Testis (tissue), 3 donors: Measurements from ENCODE around the gene LRRC27. TPM values are rescaled to one million over a fixed set of nuclear protein-coding genes. Genes with fewer than 3 reads are reported as not detected.
A peak's percentile ranks its signal among the peaks of the same experiment; 100 is the strongest.

Source experiments
- DNase-seq: peaks from one replicate; pipeline ENCODE4 v3.0.0-alpha.2; 2019
- H3K27ac ChIP-seq, 2 donors: fragments of 200-600 bp; sonication (generic); one replicate each; pipeline ENCODE4 v1.5.1; 2019
- H3K27me3 ChIP-seq: fragments of 200-600 bp; sonication (generic); one replicate; pipeline ENCODE4 v1.5.1; 2019
- H3K36me3 ChIP-seq: fragments of 200-600 bp; sonication (generic); one replicate; pipeline ENCODE4 v1.5.1; 2017; ENCODE audit warnings: low read depth; ENCODE audit errors: missing control alignments
- H3K4me1 ChIP-seq: fragments of 200-600 bp; sonication (generic); one replicate; pipeline ENCODE4 v1.5.1; 2019
- H3K4me3 ChIP-seq, 2 donors: fragments of 200-600 bp; sonication (generic); one replicate each; pipeline ENCODE4 v1.5.1; 2017 to 2019
- H3K9me3 ChIP-seq: fragments of 200-600 bp; sonication (generic); one replicate; pipeline ENCODE4 v1.5.1; 2017
- CTCF ChIP-seq, 3 experiments: fragments of 450-650 bp in 2 of 3; fragments of 200-600 bp in 1 of 3; sonication (generic) in 1 of 3; IDR thresholded peaks; one replicate each; pipeline ENCODE4 v1.5.1; 2016 to 2019; ENCODE audit warnings: antibody characterized with exemption in 3 of 3, mild to moderate bottlenecking in 2 of 3, moderate library complexity in 1 of 3
- POLR2A ChIP-seq: fragments of 450-650 bp; IDR thresholded peaks from one replicate; pipeline ENCODE4 v1.6.1; 2017; ENCODE audit warnings: antibody characterized with exemption, mild to moderate bottlenecking, moderate library complexity
- WGBS, 2 donors: methylation state at CpG; one replicate each; pipeline ENCODE4 v1.1.5; 2018; 5-methylcytosine and 5-hydroxymethylcytosine counted together
- intact Hi-C: fragments of 100-400 bp; cut with DNase I; formaldehyde crosslinking; loops from one replicate; pipeline ENCODE4 v1.15.1; 2023; ENCODE audit warnings: low total_unique reads
- polyA plus RNA-seq: library from polyadenylated mRNA; stranded (reverse); fragments of 350-450 nt; fragmentation: Illumina TruSeq; extraction: RNeasy Lipid Tissue Mini Kit (QIAGEN cat#74804); gene quantifications from one replicate; pipeline ENCODE4 v1.2.3, GENCODE V29; 2014; ENCODE audit warnings: low read depth, low replicate concordance; ENCODE audit not compliant: insufficient read depth
- total RNA-seq, 2 donors: library from RNA; depleted of rRNA; stranded (reverse); fragments of >200 nt; gene quantifications; one replicate each; pipeline ENCODE4 v1.2.3, GENCODE V29; 2016

The LRRC27 gene
- total and polyA plus RNA-seq, 3 donors from 2014 or later, result 49.4 to 164 (median 110) TPM

DNA sequence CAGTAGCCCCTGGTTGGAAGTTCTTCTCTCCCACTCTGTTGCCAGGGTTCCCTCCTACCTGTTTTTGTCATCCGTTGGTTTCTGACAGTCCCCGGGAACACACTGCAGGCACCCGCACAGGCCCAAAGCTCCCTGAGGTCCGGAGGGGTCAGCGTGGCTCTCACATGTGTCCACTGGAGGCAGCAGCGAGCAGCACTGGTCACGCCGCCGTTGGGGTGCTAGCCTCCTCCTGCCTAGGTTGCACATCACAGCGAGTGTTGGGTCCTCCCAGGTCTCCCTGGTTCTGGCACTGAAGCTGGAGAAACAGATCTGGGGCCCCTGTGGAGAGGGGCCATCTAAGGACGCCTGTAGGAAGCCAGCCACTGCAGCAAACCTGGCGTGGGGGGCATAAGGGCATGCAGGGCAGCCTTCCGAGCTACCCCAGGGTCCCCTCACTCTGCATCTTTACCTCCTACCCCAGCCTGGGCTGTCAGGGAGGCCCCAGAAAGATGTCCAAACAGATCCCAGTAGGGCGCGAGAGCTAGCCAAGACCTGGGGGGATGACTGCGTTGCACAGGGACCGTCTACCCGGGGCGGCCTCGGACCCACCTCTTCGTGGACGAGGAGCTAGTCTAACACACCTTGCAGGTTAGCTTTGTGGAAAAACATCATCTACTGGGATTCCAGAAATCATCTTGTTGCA is 28.9 kb downstream of the LRRC27 start:
- WGBS, 2 donors, result 86 to 93% methylated on average over 14 to 22 of the region's 22 CpGs
- Histone ChIP-seq H3K4me1 (no peaks in the 10 kb centered on the region), H3K4me3 (no peak overlapping the region), H3K27me3 (no peaks in the 10 kb centered on the region), H3K36me3 (no peaks in the 10 kb centered on the region), H3K9me3 (no peaks in the 10 kb centered on the region), H3K27ac (no peak overlapping the region)
- DNase-seq, result peak; percentile 37
- intact Hi-C loops, result no loop called here
- TF ChIP-seq CTCF (IDR thresholded peaks at IDR 0.05) (peak; percentile 10 to 41 (median 37)), POLR2A (no peak)

GRCh38 chr10:132361581-132362101 is 29.6 kb downstream of the LRRC27 start:
- TF ChIP-seq CTCF (IDR thresholded peaks at IDR 0.05), result no peak
- TF ChIP-seq POLR2A, result no peak
- Histone ChIP-seq H3K36me3 (no peaks in the 10 kb centered on the region), H3K4me3 (no peak overlapping the region), H3K4me1 (no peaks in the 10 kb centered on the region), H3K9me3 (no peaks in the 10 kb centered on the region), H3K27me3 (no peaks in the 10 kb centered on the region), H3K27ac (no peak overlapping the region)
- intact Hi-C loops, result no loop called here
- DNase-seq, result no peak
- WGBS, 2 donors, result 90 to 94% methylated on average over 1 to 15 of the region's 15 CpGs

GRCh38 chr10:132362151-132362611 is 30.2 kb downstream of the LRRC27 start:
- DNase-seq, result no peak

GRCh38 chr10:132363376-132363775 is 31.4 kb downstream of the LRRC27 start:
- Histone ChIP-seq H3K9me3 (no peaks in the 10 kb centered on the region), H3K27ac (no peak overlapping the region), H3K27me3 (no peaks in the 10 kb centered on the region), H3K4me3 (no peak overlapping the region), H3K36me3 (no peaks in the 10 kb centered on the region), H3K4me1 (no peaks in the 10 kb centered on the region)
- WGBS, 2 donors, result 82 to 86% methylated on average over 6 to 15 of the region's 15 CpGs
- TF ChIP-seq POLR2A (no peak), CTCF (IDR thresholded peaks at IDR 0.05) (no peak)
- intact Hi-C loops, result no loop called here
- DNase-seq, result no peak

More at GRCh38 chr10:132362151-132362611, 30.2 kb downstream of the LRRC27 start:
- no peaks in the 10 kb centered on the region for H3K9me3 ChIP-seq
- intact Hi-C loops, result no loop called here
- no peak overlapping the region for H3K4me3 ChIP-seq
- TF ChIP-seq CTCF (IDR thresholded peaks at IDR 0.05) (no peak), POLR2A (no peak)
- no peaks in the 10 kb centered on the region for H3K4me1 ChIP-seq
- no peaks in the 10 kb centered on the region for H3K27me3 ChIP-seq
- WGBS, 2 donors, result 89 to 90% methylated on average over 12 of the region's 12 CpGs
- no peaks in the 10 kb centered on the region for H3K36me3 ChIP-seq
- H3K27ac ChIP-seq, result no peak overlapping the region
